ENCODE results near the gene ELN. TPM values are rescaled to one million over a fixed set of nuclear protein-coding genes. Genes with fewer than 3 reads are reported as not detected.
"Not testable (repeated sequence)": the region's sequence is repeated elsewhere in the genome, so short reads cannot be mapped to it uniquely, and the experiment has no call there.

ELN gene
- 395 TPM for total RNA-seq

- Histone ChIP-seq H3K4me1 (peaks cover 16 to 55% of the 10 kb centered on the region in 2 donors), H3K27ac (peak within 1 kb of the TSS; percentile 93 to 98)
- intact Hi-C loops (cut with DNase I), result loop anchor here (1.0 to 5.0 kb wide), 4 partner anchors 15 to 159 kb away; no protein-coding TSS in a partner anchor
Measured at GRCh38 chr7:74027683-74028320, at the start of gene ELN. Gene ELN, plus strand, starts transcription at chr7:74028173. Its CDS starts 15 bp downstream, at chr7:74028188.

GRCh38 chr7:73978661-73979563 is 49.1 kb upstream of the ELN start:
- peak in 2 of 3 experiments; percentile 28 to 29 for TF ChIP-seq CTCF (IDR thresholded peaks at IDR 0.05)
- Histone ChIP-seq H3K4me1 (peaks cover 11 to 49% of the 10 kb centered on the region in 2 donors), H3K27ac (peak overlapping the region; percentile 70 to 75), H3K9me3 (no peaks in the 10 kb centered on the region), H3K4me3 (no peak overlapping the region), H3K36me3 (no peaks in the 10 kb centered on the region), H3K27me3 (no peaks in the 10 kb centered on the region)
- intact Hi-C loops (cut with DNase I), result no loop called here
- DNase-seq (ENCODE audit: low spot score in 2 of 2), result peak in 1 of 2 donors; percentile 75

More at GRCh38 chr7:74027683-74028320, at the start of gene ELN:
- Histone ChIP-seq H3K27me3 (no peaks in the 10 kb centered on the region), H3K36me3 (peaks cover 9 to 11% of the 10 kb centered on the region in 2 donors), H3K9me3 (no peaks in the 10 kb centered on the region), H3K4me3 (peak within 1 kb of the TSS; percentile 75 to 83)
- TF ChIP-seq CTCF (IDR thresholded peaks at IDR 0.05), result no peak
- DNase-seq (ENCODE audit: low spot score in 2 of 2), result peak; percentile 78 to 96

GRCh38 chr7:73979656-73980055 is 48.3 kb upstream of the ELN start:
- H3K36me3 ChIP-seq; intact Hi-C loops (cut with DNase I); DNase-seq (ENCODE audit: low spot score in 2 of 2); H3K27me3 ChIP-seq; H3K9me3 ChIP-seq; H3K4me3 ChIP-seq: not testable (repeated sequence)
- Histone ChIP-seq H3K27ac (peak overlapping the region; percentile 70 to 75), H3K4me1 (peaks cover 11 to 48% of the 10 kb centered on the region in 2 donors)

GRCh38 chr7:73980206-73980605 is 47.8 kb upstream of the ELN start:
- DNase-seq (ENCODE audit: low spot score in 2 of 2), result peak in 1 of 2 donors; percentile 44
- H3K4me1 ChIP-seq, result peaks cover 7 to 42% of the 10 kb centered on the region in 2 donors

GRCh38 chr7:73981933-73982332 is 46.0 kb upstream of the ELN start:
- H3K36me3 ChIP-seq, result no peaks in the 10 kb centered on the region
- H3K9me3 ChIP-seq, result no peaks in the 10 kb centered on the region
- intact Hi-C loops (cut with DNase I), result no loop called here
- no peak overlapping the region for H3K4me3 ChIP-seq
- TF ChIP-seq CTCF (IDR thresholded peaks at IDR 0.05), result no peak
- no peak overlapping the region for H3K27ac ChIP-seq
- peak in 1 of 2 donors; percentile 8 for DNase-seq (ENCODE audit: low spot score in 2 of 2)
- H3K4me1 ChIP-seq, result peaks cover 10 to 45% of the 10 kb centered on the region in 2 donors
- H3K27me3 ChIP-seq, result no peaks in the 10 kb centered on the region

More at GRCh38 chr7:73980206-73980605, 47.8 kb upstream of the ELN start:
- intact Hi-C loops (cut with DNase I), result no loop called here
- H3K36me3 ChIP-seq, result no peaks in the 10 kb centered on the region
- TF ChIP-seq CTCF (IDR thresholded peaks at IDR 0.05), result no peak
- H3K4me3 ChIP-seq, result no peak overlapping the region
- H3K27me3 ChIP-seq, result no peaks in the 10 kb centered on the region
- H3K9me3 ChIP-seq, result no peaks in the 10 kb centered on the region
- H3K27ac ChIP-seq, result peak overlapping the region; percentile 60 to 75
